WTC11 (cell line): ENCODE measurements around the gene MRPS15. TPM values are rescaled to one million over a fixed set of nuclear protein-coding genes. Genes with fewer than 3 reads are reported as not detected.

Experiments
- ATAC-seq: fragments of 200-7000 bp; cut with Tn5 transposase; 2 replicates; pipeline ENCODE4 v1.10.0; 2021; ENCODE audit warnings: mild to moderate bottlenecking, moderate library complexity
- CTCF ChIA-PET: fragments of 300-600 bp; sonication (Branson Sonifier 250); formaldehyde crosslinking; loops from one replicate; lab custom pipeline; 2021; ENCODE audit warnings: antibody characterized with exemption; lab: Charles Lee
- POLR2A ChIA-PET: fragments of 350-600 bp; sonication (Branson Sonifier 250); formaldehyde crosslinking; loops from one replicate; lab custom pipeline; 2021; ENCODE audit warnings: antibody characterized with exemption; lab: Charles Lee
- DNase-seq: peaks from one replicate; pipeline ENCODE4 v3.0.0; 2021; ENCODE audit warnings: low spot score
- H3K27ac Mint-ChIP-seq: 2 replicates; pipeline ENCODE4 v1.8.0; 2021; ENCODE audit warnings: mixed read lengths
- H3K27me3 Mint-ChIP-seq: 2 replicates; pipeline ENCODE4 v1.8.0; 2021; ENCODE audit warnings: low read depth, mild to moderate bottlenecking, moderate library complexity, mixed read lengths
- H3K36me3 Mint-ChIP-seq: 2 replicates; pipeline ENCODE4 v1.8.0; 2021; ENCODE audit warnings: mixed read lengths
- H3K4me1 Mint-ChIP-seq: 2 replicates; pipeline ENCODE4 v1.8.0; 2022; ENCODE audit warnings: mixed read lengths
- H3K4me3 Mint-ChIP-seq: 2 replicates; pipeline ENCODE4 v1.8.0; 2021; ENCODE audit warnings: mild to moderate bottlenecking, moderate library complexity, mixed read lengths
- H3K9me3 Mint-ChIP-seq: 2 replicates; pipeline ENCODE4 v1.8.0; 2021; ENCODE audit warnings: mixed read lengths
- AR ChIP-seq: fragments of 250-450 bp; sonication (Bioruptor Pico); IDR thresholded peaks from 2 replicates; pipeline ENCODE4 v1.9.0; 2021; ENCODE audit warnings: mild to moderate bottlenecking
- ARID4B ChIP-seq: sonication (generic); formaldehyde crosslinking; IDR thresholded peaks from 2 replicates; pipeline ENCODE4 v1.8.0; 2023; ENCODE audit warnings: missing genetic modification reagents, mild to moderate bottlenecking, borderline replicate concordance
- ATF1 ChIP-seq: sonication (generic); formaldehyde crosslinking; IDR thresholded peaks from 2 replicates; pipeline ENCODE4 v1.8.1; 2023; ENCODE audit warnings: mild to moderate bottlenecking, moderate library complexity, missing genetic modification reagents
- ATF6 ChIP-seq: sonication (generic); formaldehyde crosslinking; IDR thresholded peaks from 2 replicates; pipeline ENCODE4 v1.8.1; 2023; ENCODE audit warnings: mild to moderate bottlenecking, missing genetic modification reagents
- CBFB ChIP-seq: sonication (generic); formaldehyde crosslinking; IDR thresholded peaks from 2 replicates; pipeline ENCODE4 v1.8.1; 2022; ENCODE audit warnings: mild to moderate bottlenecking, low read depth, missing genetic modification reagents
- CTCF ChIP-seq: fragments of 200-600 bp; IDR thresholded peaks from 2 replicates; pipeline ENCODE4 v1.8.0; 2022; ENCODE audit warnings: antibody characterized with exemption
- MLX ChIP-seq: sonication (generic); formaldehyde crosslinking; IDR thresholded peaks from 2 replicates; pipeline ENCODE4 v1.8.1; 2023; ENCODE audit warnings: mild to moderate bottlenecking, missing genetic modification reagents, moderate library complexity
- OVOL2 ChIP-seq: fragments of 250-450 bp; sonication (Bioruptor Pico); IDR thresholded peaks from 2 replicates; pipeline ENCODE4 v1.9.0; 2021; ENCODE audit warnings: mild to moderate bottlenecking, borderline replicate concordance
- PRDM15 ChIP-seq: sonication (generic); formaldehyde crosslinking; IDR thresholded peaks from 2 replicates; pipeline ENCODE4 v1.8.0; 2022; ENCODE audit warnings: missing genetic modification reagents
- SMAD4 ChIP-seq: sonication (generic); formaldehyde crosslinking; IDR thresholded peaks from 2 replicates; pipeline ENCODE4 v1.8.0; 2022; ENCODE audit warnings: mild to moderate bottlenecking, missing genetic modification reagents
- STAT6 ChIP-seq: sonication (generic); formaldehyde crosslinking; conservative IDR thresholded peaks from 2 replicates; pipeline ENCODE4 v1.8.1; 2023; ENCODE audit warnings: mild to moderate bottlenecking, low read depth, missing genetic modification reagents, moderate library complexity
- USF1 ChIP-seq: sonication (generic); formaldehyde crosslinking; IDR thresholded peaks from 2 replicates; pipeline ENCODE4 v1.8.0; 2022; ENCODE audit warnings: mild to moderate bottlenecking, missing genetic modification reagents
- USF2 ChIP-seq: sonication (generic); formaldehyde crosslinking; IDR thresholded peaks from 2 replicates; pipeline ENCODE4 v1.8.1; 2023; ENCODE audit warnings: mild to moderate bottlenecking, missing genetic modification reagents, moderate library complexity
- ZNF219 ChIP-seq: sonication (generic); formaldehyde crosslinking; IDR thresholded peaks from 2 replicates; pipeline ENCODE4 v1.8.0; 2023; ENCODE audit warnings: missing genetic modification reagents, mild to moderate bottlenecking, borderline replicate concordance
- ZNF416 ChIP-seq: fragments of 250-450 bp; sonication (Bioruptor Pico); IDR thresholded peaks from 2 replicates; pipeline ENCODE4 v1.9.0; 2021; ENCODE audit warnings: mild to moderate bottlenecking, inconsistent platforms
- total RNA-seq: library from RNA; stranded (reverse); gene quantifications from 3 replicates; pipeline ENCODE4 v1.2.3, GENCODE V29; 2021

Gene MRPS15
- total RNA-seq, 1 experiment from 2014 or later, result 113 TPM

- TF ChIP-seq USF2 (CRISPR knock-in tag), result no peak
- no peak for TF ChIP-seq CBFB (CRISPR knock-in tag)
- no peak for TF ChIP-seq CTCF
- no peak for TF ChIP-seq ZNF219
- TF ChIP-seq PRDM15 (CRISPR knock-in tag), result no peak
- no peak for TF ChIP-seq SMAD4 (CRISPR knock-in tag)
- TF ChIP-seq ARID4B (CRISPR knock-in tag), result no peak
- TF ChIP-seq AR (CRISPR knock-in tag), result no peak
Observed at GRCh38 chr1:36440646-36441045, 23.5 kb downstream of the MRPS15 start (continued).

- Mint-ChIP-seq H3K9me3 (no peaks in the 10 kb centered on the region), H3K36me3 (no peaks in the 10 kb centered on the region), H3K4me3 (no peak overlapping the region), H3K27me3 (no peaks in the 10 kb centered on the region), H3K4me1 (peaks cover 13% of the 10 kb centered on the region), H3K27ac (peak overlapping the region; percentile 24; the same call in 1 of the 2 replicates)
- CTCF ChIA-PET, result interaction anchor here (1.0 to 2.2 kb wide), 2 partner anchors 11 to 74 kb away, joined by 3 to 11 read pairs; partner anchors contain the start of gene OSCP1
- ATAC-seq, result no peak
- DNase-seq, result no peak
- POLR2A ChIA-PET, result no interaction called here
- no peak for TF ChIP-seq ATF1 (CRISPR knock-in tag)
- TF ChIP-seq STAT6 (CRISPR knock-in tag), result no peak
- no peak for TF ChIP-seq ZNF416 (CRISPR knock-in tag)
- no peak for TF ChIP-seq USF1
- no peak for TF ChIP-seq ATF6 (CRISPR knock-in tag)
- TF ChIP-seq OVOL2 (CRISPR knock-in tag), result no peak
- no peak for TF ChIP-seq MLX (CRISPR knock-in tag)
Observed at GRCh38 chr1:36440044-36440443, 24.1 kb downstream of the MRPS15 start.
